Naive thymus-derived CD4-positive, alpha-beta T cell (primary cell): Measurements from ENCODE around the gene HERC3. TPM values are rescaled to one million over a fixed set of nuclear protein-coding genes. Genes with fewer than 3 reads are reported as not detected.
A peak's percentile ranks its signal among the peaks of the same experiment; 100 is the strongest.

Experiments used
- ATAC-seq: fragments of 150-1000 bp; cut with Tn5 transposase; 2 replicates; pipeline ENCODE4 v1.10.0; 2021; ENCODE audit warnings: mild to moderate bottlenecking, moderate library complexity
- CTCF ChIA-PET: fragments of 350-600 bp; sonication (Branson Sonifier 250); formaldehyde crosslinking; loops from one replicate; lab custom pipeline; 2021; ENCODE audit warnings: antibody characterized with exemption; lab: Charles Lee
- POLR2A ChIA-PET: fragments of 350-600 bp; sonication (Branson Sonifier 250); formaldehyde crosslinking; loops from one replicate; lab custom pipeline; 2021; ENCODE audit warnings: antibody characterized with exemption, inconsistent platforms; lab: Charles Lee
- DNase-seq, 9 donors: peaks; one replicate each; pipeline versions ENCODE4 v3.0.0 to v3.0.0-alpha.2; 2020 to 2022; ENCODE audit warnings: mixed read lengths in 1 of 9
- H3K27ac ChIP-seq: one replicate; pipeline ENCODE4 v1.7.0; 2013; ENCODE audit warnings: mild to moderate bottlenecking, low read depth, low read length, moderate library complexity
- H3K27me3 ChIP-seq, 2 donors: one replicate each; pipeline ENCODE4 v1.7.0; 2013; ENCODE audit warnings: low read length in 2 of 2, mild to moderate bottlenecking in 2 of 2, moderate library complexity in 2 of 2; ENCODE audit not compliant: control insufficient read depth in 2 of 2, insufficient read depth in 2 of 2
- H3K36me3 ChIP-seq, 3 experiments: 1 replicate in 2 of 3; 2 replicates in 1 of 3; pipeline ENCODE4 v1.7.0; 2013; ENCODE audit warnings: low read length in 3 of 3, mild to moderate bottlenecking in 3 of 3, moderate library complexity in 1 of 3; ENCODE audit not compliant: insufficient read depth in 3 of 3, control insufficient read depth in 2 of 3
- H3K4me1 ChIP-seq, 2 donors: one replicate each; pipeline ENCODE4 v1.7.0; 2013; ENCODE audit warnings: low read length in 2 of 2, mild to moderate bottlenecking in 2 of 2, moderate library complexity in 1 of 2; ENCODE audit not compliant: control insufficient read depth in 2 of 2, insufficient read depth in 2 of 2
- H3K4me3 ChIP-seq: 2 replicates; pipeline ENCODE4 v1.7.0; 2013; ENCODE audit warnings: mild to moderate bottlenecking, low read length
- H3K9me3 ChIP-seq, 3 experiments: 1 replicate in 2 of 3; 2 replicates in 1 of 3; pipeline ENCODE4 v1.7.0; 2013; ENCODE audit warnings: low read length in 3 of 3; ENCODE audit not compliant: control insufficient read depth in 2 of 3
- H3K27ac Mint-ChIP-seq, 9 donors: one replicate each; pipeline ENCODE4 v1.8.0; 2020 to 2022; ENCODE audit warnings: mixed read lengths in 9 of 9, mild to moderate bottlenecking in 8 of 9, moderate library complexity in 5 of 9, inconsistent platforms in 2 of 9
- H3K27me3 Mint-ChIP-seq, 5 donors: one replicate each; pipeline ENCODE4 v1.8.0; 2021 to 2022; ENCODE audit warnings: mixed read lengths in 5 of 5, mild to moderate bottlenecking in 1 of 5
- H3K36me3 Mint-ChIP-seq, 5 donors: one replicate each; pipeline ENCODE4 v1.8.0; 2020 to 2022; ENCODE audit warnings: mixed read lengths in 5 of 5, mild to moderate bottlenecking in 3 of 5, inconsistent platforms in 1 of 5
- H3K4me1 Mint-ChIP-seq, 7 donors: one replicate each; pipeline ENCODE4 v1.8.0; 2020 to 2022; ENCODE audit warnings: mixed read lengths in 7 of 7, mild to moderate bottlenecking in 3 of 7, inconsistent platforms in 1 of 7
- H3K4me3 Mint-ChIP-seq, 10 donors: one replicate each; pipeline ENCODE4 v1.8.0; 2020 to 2022; ENCODE audit warnings: mild to moderate bottlenecking in 10 of 10, mixed read lengths in 10 of 10, moderate library complexity in 6 of 10, inconsistent platforms in 2 of 10
- H3K9me3 Mint-ChIP-seq, 11 donors: one replicate each; pipeline ENCODE4 v1.8.0; 2020 to 2022; ENCODE audit warnings: mixed read lengths in 11 of 11, mild to moderate bottlenecking in 4 of 11, inconsistent platforms in 1 of 11, moderate library complexity in 1 of 11
- intact Hi-C, 2 donors: fragments of 100-400 bp; cut with micrococcal nuclease; formaldehyde crosslinking; loops; one replicate each; pipeline ENCODE4 v1.15.1; 2023
- polyA plus RNA-seq, 2 donors: library from polyadenylated mRNA; unstranded; fragments of 300-500 nt; fragmentation: Illumina TruSeq; gene quantifications; one replicate each; pipeline ENCODE4 v1.2.3, GENCODE V29; 2021
- total RNA-seq, 6 experiments: library from RNA in 5 of 6; stranded (reverse) in 5 of 6; gene quantifications; 1 replicate in 5 of 6; 2 replicates in 1 of 6; pipeline ENCODE4 v1.2.3 and lab custom pipeline; 2021 to 2026

Gene HERC3
- total and polyA plus RNA-seq, 7 experiments from 2014 or later, result 38.1 to 130 (median 101) TPM

DNA sequence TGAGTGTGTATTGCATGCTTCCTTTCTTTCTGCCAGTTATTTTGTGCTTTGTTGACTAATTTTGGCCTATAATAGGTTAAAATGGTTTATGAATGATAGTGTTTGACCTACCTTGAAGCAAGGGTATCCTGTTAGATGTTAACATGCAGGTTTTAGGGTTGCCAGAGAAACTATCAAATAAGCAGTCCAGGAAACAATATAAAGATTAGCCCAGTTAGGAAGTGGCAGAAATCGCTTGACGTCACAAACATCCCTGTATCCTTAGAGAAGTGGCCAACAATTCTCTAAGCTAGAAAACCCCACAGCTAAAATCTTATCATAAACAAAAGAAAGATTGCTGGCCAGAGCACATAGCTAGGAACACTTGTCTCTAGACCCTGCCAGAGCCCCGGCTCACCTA, 101.5 kb downstream of the HERC3 start:
- CTCF ChIA-PET, result interaction anchor here (0.8 kb wide), 1 partner anchor 31 kb away, joined by 3 read pairs; no protein-coding TSS in a partner anchor
- Mint-ChIP-seq H3K4me1 (peaks cover 0 to 35% (median 17%) of the 10 kb centered on the region in 7 donors), H3K4me3 (no peak overlapping the region), H3K36me3 (peaks cover 5 to 41% (median 20%) of the 10 kb centered on the region in 5 donors), H3K27ac (peak overlapping the region in 3 of 9 donors; percentile 53 to 82 (median 61)), H3K9me3 (no peaks in the 10 kb centered on the region), H3K27me3 (no peaks in the 10 kb centered on the region)
- H3K4me1 ChIP-seq, result peaks cover 0 to 13% of the 10 kb centered on the region in 2 donors
- no peak overlapping the region for H3K4me3 ChIP-seq
- no peak overlapping the region for H3K27ac ChIP-seq
- POLR2A ChIA-PET, result no interaction called here
- DNase-seq (no peak), ATAC-seq (no peak)
- intact Hi-C loops, result no loop called here
- peaks cover 0 to 39% (median 0%) of the 10 kb centered on the region in 3 experiments for H3K36me3 ChIP-seq
- H3K9me3 ChIP-seq, result no peaks in the 10 kb centered on the region
- H3K27me3 ChIP-seq, result no peaks in the 10 kb centered on the region

DNA sequence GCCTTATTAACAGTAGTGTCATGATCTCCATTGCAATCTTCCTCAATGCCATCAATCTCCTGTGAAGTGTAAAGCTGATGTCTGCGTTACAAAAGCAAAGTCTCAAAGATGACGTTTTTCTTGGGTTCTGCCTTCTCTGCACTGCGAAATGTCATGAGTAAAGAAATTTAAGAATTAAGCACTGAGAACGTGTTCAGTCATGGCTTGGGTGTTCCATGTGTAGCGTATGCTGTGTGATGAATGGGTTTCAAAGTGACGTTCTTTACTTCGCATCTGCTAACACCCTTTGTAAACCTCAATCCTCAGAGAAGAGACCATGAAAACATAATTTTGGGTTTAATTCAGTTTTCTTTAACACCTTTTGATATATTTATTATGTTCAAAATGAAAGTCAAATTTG, 104.3 kb downstream of the HERC3 start:
- Mint-ChIP-seq H3K9me3 (peaks cover 0 to 5% (median 0%) of the 10 kb centered on the region in 11 donors), H3K4me1 (peaks cover 5 to 35% (median 22%) of the 10 kb centered on the region in 7 donors), H3K36me3 (peaks cover 0 to 34% (median 14%) of the 10 kb centered on the region in 5 donors), H3K27ac (peak overlapping the region; percentile 43 to 96 (median 94)), H3K4me3 (peak overlapping the region; percentile 82 to 92 (median 88)), H3K27me3 (no peaks in the 10 kb centered on the region)
- Histone ChIP-seq H3K4me1 (peaks cover 0 to 13% of the 10 kb centered on the region in 2 donors), H3K9me3 (no peaks in the 10 kb centered on the region), H3K4me3 (peak overlapping the region; percentile 68), H3K27ac (peak overlapping the region; percentile 79), H3K36me3 (peaks cover 0 to 12% (median 0%) of the 10 kb centered on the region in 3 experiments), H3K27me3 (no peaks in the 10 kb centered on the region)
- POLR2A ChIA-PET, result interaction anchor here (0.5 kb wide), 1 partner anchor 124 kb away, joined by 6 read pairs; no protein-coding TSS in a partner anchor
- ATAC-seq (no peak), DNase-seq (peak in 4 of 9 donors; percentile 10 to 39 (median 24))
- CTCF ChIA-PET, result interaction anchor here (0.9 to 1.0 kb wide), 2 partner anchors 37 to 157 kb away, joined by 3 read pairs; no protein-coding TSS in a partner anchor
- intact Hi-C loops, result loop anchor here (2.0 to 5.0 kb wide), 5 partner anchors 41 to 416 kb away; partner anchors contain the start of genes HERC3 (in 2 of the 2) and TIGD2 (in 1 of the 2)

DNA sequence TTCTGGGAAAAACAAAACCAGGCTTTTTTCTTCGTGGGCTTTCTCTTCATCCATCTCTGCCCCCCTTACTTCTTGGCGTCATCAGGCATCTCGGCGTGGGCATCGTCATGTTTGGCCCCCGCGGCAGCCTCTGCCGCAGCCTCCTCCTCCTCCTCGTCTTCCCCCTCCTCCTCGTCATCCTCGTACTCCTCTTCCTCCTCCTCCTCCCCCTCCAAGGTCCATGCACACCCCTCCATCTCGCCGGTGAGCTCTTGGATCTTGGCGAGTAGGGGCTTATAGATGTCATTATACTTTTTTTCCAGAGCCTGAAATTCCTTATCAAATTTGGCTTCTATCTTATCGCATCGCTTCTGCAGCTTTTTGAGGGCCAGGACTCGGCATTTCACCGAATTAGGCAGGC, 104.9 kb downstream of the HERC3 start:
- H3K4me1 ChIP-seq, result peaks cover 0 to 13% of the 10 kb centered on the region in 2 donors
- H3K4me3 Mint-ChIP-seq, result peak overlapping the region; percentile 82 to 92 (median 88)
- CTCF ChIA-PET, result interaction anchor here (0.6 to 0.9 kb wide), 2 partner anchors 12 to 158 kb away, joined by 3 read pairs; no protein-coding TSS in a partner anchor
- H3K27ac Mint-ChIP-seq, result peak overlapping the region; percentile 79 to 96 (median 94)
- peak overlapping the region; percentile 68 for H3K4me3 ChIP-seq
- no peaks in the 10 kb centered on the region for H3K27me3 ChIP-seq
- peak in 5 of 9 donors; percentile 4 to 42 (median 35) for DNase-seq
- peaks cover 5 to 35% (median 22%) of the 10 kb centered on the region in 7 donors for H3K4me1 Mint-ChIP-seq
- ATAC-seq, result peak; percentile 26
- intact Hi-C loops, result loop anchor here (2.0 to 5.0 kb wide), 5 partner anchors 40 to 415 kb away; partner anchors contain the start of genes HERC3 (in 2 of the 2) and TIGD2 (in 1 of the 2)
- H3K36me3 ChIP-seq, result peaks cover 0 to 12% (median 0%) of the 10 kb centered on the region in 3 experiments
- H3K27me3 Mint-ChIP-seq, result no peaks in the 10 kb centered on the region
- POLR2A ChIA-PET, result interaction anchor here (0.5 kb wide), 2 partner anchors 51 to 123 kb away, joined by 3 to 6 read pairs; no protein-coding TSS in a partner anchor
- H3K27ac ChIP-seq, result peak overlapping the region; percentile 79
- no peaks in the 10 kb centered on the region for H3K9me3 ChIP-seq
- H3K9me3 Mint-ChIP-seq, result peaks cover 0 to 5% (median 0%) of the 10 kb centered on the region in 11 donors
- H3K36me3 Mint-ChIP-seq, result peaks cover 0 to 36% (median 15%) of the 10 kb centered on the region in 5 donors

DNA sequence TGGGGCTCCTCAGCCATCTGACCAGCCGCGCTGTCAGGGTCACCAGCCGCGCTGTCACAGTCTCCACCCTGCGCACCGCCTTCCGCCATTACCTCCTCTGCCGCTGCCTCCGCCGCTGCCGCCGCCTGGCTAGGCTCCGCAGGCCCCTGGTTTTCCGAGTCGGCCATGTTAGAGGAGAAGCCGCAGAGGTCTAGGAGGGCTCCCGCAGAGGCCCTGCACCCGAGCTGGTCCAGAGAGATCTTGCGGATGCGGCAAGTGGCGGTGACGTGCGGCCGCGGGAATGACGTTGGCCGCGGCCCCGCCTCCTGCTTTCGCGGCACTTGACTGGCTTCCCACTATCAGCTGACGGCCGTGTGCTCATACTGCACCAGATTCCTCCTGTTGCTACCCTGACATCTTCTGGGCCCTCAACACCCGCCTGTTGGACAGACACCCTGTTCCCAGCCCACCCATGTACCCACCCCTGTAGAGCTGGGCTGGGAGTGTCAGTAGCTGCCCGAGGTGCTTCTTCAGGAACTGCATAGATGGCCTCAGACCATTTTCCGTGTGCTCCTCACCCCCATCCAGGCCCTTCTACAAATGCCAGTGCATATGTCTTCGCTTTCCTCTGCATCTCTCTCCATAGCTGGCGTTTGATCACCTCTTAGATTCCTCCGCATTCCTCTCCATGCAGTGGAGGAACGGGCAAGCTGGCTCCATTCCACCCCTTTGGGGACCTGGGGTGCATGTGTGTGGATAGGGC, 105.5 kb downstream of the HERC3 start, which contains the start of gene NAP1L5:
Gene NAP1L5, minus strand, starts transcription at position 242 of the 742 bp plus-strand sequence. Its CDS starts 75 bp downstream, at position 167.
- Mint-ChIP-seq H3K27ac (peak within 1 kb of the TSS; percentile 79 to 96 (median 94)), H3K4me1 (peaks cover 5 to 35% (median 22%) of the 10 kb centered on the region in 7 donors), H3K4me3 (peak within 1 kb of the TSS; percentile 82 to 92 (median 88)), H3K36me3 (peaks cover 0 to 42% (median 21%) of the 10 kb centered on the region in 5 donors), H3K9me3 (peaks cover 0 to 5% (median 0%) of the 10 kb centered on the region in 11 donors), H3K27me3 (no peaks in the 10 kb centered on the region)
- no peaks in the 10 kb centered on the region for H3K9me3 ChIP-seq
- H3K4me1 ChIP-seq, result peaks cover 0 to 13% of the 10 kb centered on the region in 2 donors
- ChIA-PET CTCF (interaction anchor here (0.6 to 0.9 kb wide), 3 partner anchors 12 to 159 kb away, joined by 3 read pairs; no protein-coding TSS in a partner anchor), POLR2A (interaction anchor here (0.5 kb wide), 1 partner anchor 51 kb away, joined by 3 read pairs; no protein-coding TSS in a partner anchor)
- ATAC-seq, result peak; percentile 95
- peaks cover 0 to 12% (median 2%) of the 10 kb centered on the region in 3 experiments for H3K36me3 ChIP-seq
- H3K27me3 ChIP-seq, result no peaks in the 10 kb centered on the region
- H3K4me3 ChIP-seq, result peak within 1 kb of the TSS; percentile 68
- DNase-seq, result peak; percentile 57 to 88 (median 81)
- intact Hi-C loops, result loop anchor here (2.0 to 5.0 kb wide), 6 partner anchors 40 to 415 kb away; partner anchors contain the start of genes HERC3 (in 2 of the 2) and TIGD2 (in 1 of the 2)
- H3K27ac ChIP-seq, result peak within 1 kb of the TSS; percentile 79

DNA sequence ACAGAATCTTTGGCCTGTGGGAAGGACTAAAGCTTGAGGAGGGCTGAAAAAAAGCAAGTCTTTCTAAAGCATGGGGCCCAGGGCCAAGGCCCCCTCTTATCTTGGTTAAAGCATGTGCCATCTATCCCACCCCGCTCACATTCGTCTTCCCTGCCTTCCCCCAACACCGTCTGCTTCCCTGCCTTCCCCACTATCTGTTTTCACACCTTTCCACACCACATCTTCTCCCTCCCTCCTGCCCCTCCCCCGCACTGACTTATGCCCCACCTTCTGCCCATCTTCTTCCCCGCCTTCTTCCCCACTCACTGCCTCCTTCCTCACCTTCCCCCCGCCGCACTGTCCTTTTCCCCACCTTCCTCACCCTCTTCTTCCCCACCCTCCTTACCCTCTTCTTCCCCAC, 106.2 kb downstream of the HERC3 start:
- peak overlapping the region in 7 of 9 donors; percentile 79 to 96 (median 94) for H3K27ac Mint-ChIP-seq
- CTCF ChIA-PET, result no interaction called here
- no peak for ATAC-seq

More for the DNA sequence above, 106.2 kb downstream of the HERC3 start:
- H3K27ac ChIP-seq, result peak overlapping the region; percentile 79
- peaks cover 3 to 43% (median 24%) of the 10 kb centered on the region in 5 donors for H3K36me3 Mint-ChIP-seq
- POLR2A ChIA-PET, result interaction anchor here (0.6 kb wide), 1 partner anchor 10 kb away, joined by 3 read pairs; no protein-coding TSS in a partner anchor
- peaks cover 5 to 35% (median 22%) of the 10 kb centered on the region in 7 donors for H3K4me1 Mint-ChIP-seq
- H3K4me1 ChIP-seq, result peaks cover 0 to 13% of the 10 kb centered on the region in 2 donors
- peaks cover 0 to 15% (median 6%) of the 10 kb centered on the region in 3 experiments for H3K36me3 ChIP-seq
- no peaks in the 10 kb centered on the region for H3K27me3 Mint-ChIP-seq
- H3K4me3 Mint-ChIP-seq, result peak overlapping the region in 2 of 10 donors; percentile 86 to 87
- no peak overlapping the region for H3K4me3 ChIP-seq
- peaks cover 0 to 5% (median 0%) of the 10 kb centered on the region in 11 donors for H3K9me3 Mint-ChIP-seq
- H3K9me3 ChIP-seq, result no peaks in the 10 kb centered on the region
- no peaks in the 10 kb centered on the region for H3K27me3 ChIP-seq
- no peak for DNase-seq
- intact Hi-C loops, result loop anchor here (2.0 to 5.0 kb wide), 4 partner anchors 39 to 416 kb away; partner anchors contain the start of genes HERC3 (in 1 of the 2) and TIGD2 (in 1 of the 2)
